K562 (cell line): ENCODE data around the gene EFCAB12. TPM values are rescaled to one million over a fixed set of nuclear protein-coding genes. Genes with fewer than 3 reads are reported as not detected.

Source experiments
- ATAC-seq: fragments of 200-7000 bp; cut with Tn5 transposase; 3 replicates; pipeline ENCODE4 v1.9.1; 2020; ENCODE audit warnings: moderate library complexity
- BruUV-seq: library from RNA; stranded (reverse); fragments of 400-500 nt; replicated peaks from 2 replicates; lab custom pipeline; 2021; lab: Mats Ljungman, UMichigan
- CTCF ChIA-PET: fragments of 300-600 bp; formaldehyde crosslinking; extraction: SDS; loops from one replicate; lab custom pipeline; 2021; ENCODE audit warnings: low intra/inter-chr PET ratio; lab: Yijun Ruan, JAX
- POLR2A ChIA-PET: fragments of 300-600, 350-650 bp; sonication (Branson Sonifier 250); formaldehyde crosslinking; extraction: SDS; loops from one replicate; lab custom pipeline; 2021; ENCODE audit warnings: antibody characterized with exemption, inconsistent platforms; lab: Yijun Ruan, JAX
- DNase-seq, 4 experiments: peaks; one replicate each; pipeline versions ENCODE4 v3.0.0 to v3.0.0-alpha.2; 2011 to 2018; ENCODE audit warnings: low spot score in 3 of 4, mixed read lengths in 3 of 4; ENCODE audit errors: extremely low read depth in 1 of 4
- FAIRE-seq: peaks from 2 replicates; lab custom pipeline; 2011; peaks lifted over from hg19 to GRCh38; lab: Jason Lieb, UNC
- H2AFZ ChIP-seq: 2 replicates; pipeline ENCODE4 v1.6.0; 2011; ENCODE audit warnings: low read depth, low read length, control low read depth, inconsistent platforms
- H3K27ac ChIP-seq: fragments of 200-600 bp; 3 replicates; pipeline ENCODE4 v1.8.0; 2011; ENCODE audit warnings: low read depth, mild to moderate bottlenecking, control low read depth, inconsistent platforms, low read length, moderate library complexity, mixed read lengths; ENCODE audit errors: extremely low read depth
- H3K27me3 ChIP-seq, 2 experiments: fragments of 300-600 bp in 1 of 2; 2 replicates in 1 of 2; 3 replicates in 1 of 2; pipeline versions ENCODE4 v1.6.0 to v1.8.0; 2011; ENCODE audit warnings: inconsistent platforms in 2 of 2, low read length in 2 of 2, mild to moderate bottlenecking in 1 of 2, mixed read lengths in 1 of 2, moderate library complexity in 1 of 2; ENCODE audit not compliant: control insufficient read depth in 2 of 2, insufficient read depth in 2 of 2
- H3K36me3 ChIP-seq: fragments of 300-600 bp; 3 replicates; pipeline ENCODE4 v1.8.0; 2011; ENCODE audit warnings: mild to moderate bottlenecking, low read length, inconsistent platforms; ENCODE audit not compliant: control insufficient read depth, insufficient read depth
- H3K4me1 ChIP-seq, 2 experiments: fragments of 200-600 bp in 1 of 2; replicated peaks in 1 of 2; 2 replicates in 1 of 2; 3 replicates in 1 of 2; pipeline versions ENCODE4 v1.5.1 to v1.8.0; 2011; ENCODE audit warnings: inconsistent platforms in 2 of 2, low read length in 2 of 2, mild to moderate bottlenecking in 1 of 2, mixed read lengths in 1 of 2, moderate library complexity in 1 of 2; ENCODE audit not compliant: control insufficient read depth in 2 of 2, insufficient read depth in 2 of 2
- H3K4me2 ChIP-seq: 2 replicates; pipeline ENCODE4 v1.6.1; 2011; ENCODE audit warnings: low read length, control low read depth, inconsistent platforms, mixed read lengths; ENCODE audit not compliant: insufficient read depth
- H3K4me3 ChIP-seq: fragments of 200-600 bp; sonication (generic), shearing (Covaris generic); 2 replicates; pipeline ENCODE4 v1.5.1; 2016; ENCODE audit warnings: control low read depth, inconsistent platforms
- H3K79me2 ChIP-seq: fragments of 200-600 bp; 3 replicates; pipeline ENCODE4 v1.8.0; 2011; ENCODE audit warnings: low read length, inconsistent platforms; ENCODE audit not compliant: control insufficient read depth, insufficient read depth
- H3K9ac ChIP-seq, 2 experiments: 2 replicates each; pipeline versions ENCODE4 v1.6.0 to v1.6.1; 2011; ENCODE audit warnings: low read depth in 2 of 2, low read length in 2 of 2, control low read depth in 1 of 2, inconsistent platforms in 1 of 2, mild to moderate bottlenecking in 1 of 2, mixed read lengths in 1 of 2; ENCODE audit not compliant: insufficient read depth in 1 of 2
- H3K9me1 ChIP-seq: one replicate; pipeline ENCODE4 v1.6.0; 2011; ENCODE audit warnings: inconsistent platforms, mild to moderate bottlenecking, low read length, moderate library complexity; ENCODE audit not compliant: control insufficient read depth, insufficient read depth
- H3K9me3 ChIP-seq: replicated peaks from 2 replicates; pipeline ENCODE4 v1.5.1; 2011; ENCODE audit warnings: low read depth, low read length, inconsistent platforms; ENCODE audit not compliant: control insufficient read depth, insufficient read depth
- H4K20me1 ChIP-seq: replicated peaks from 2 replicates; pipeline ENCODE4 v1.6.1; 2011; ENCODE audit warnings: low read length, inconsistent platforms, mixed read lengths; ENCODE audit not compliant: control insufficient read depth, insufficient read depth
- ADNP ChIP-seq: fragments of 200-800 bp; sonication (Bioruptor generic); IDR thresholded peaks from 2 replicates; pipeline ENCODE4 v1.6.1; 2016; ENCODE audit warnings: missing genetic modification characterization, missing compliant biosample characterization
- L3MBTL2 ChIP-seq: fragments of 450-650 bp; IDR thresholded peaks from 2 replicates; pipeline ENCODE4 v1.6.1; 2016; ENCODE audit warnings: mild to moderate bottlenecking, moderate library complexity
- MYNN ChIP-seq, 2 experiments: sonication (generic); formaldehyde crosslinking in 1 of 2; IDR thresholded peaks; 2 replicates each; pipeline versions ENCODE4 v1.5.0 to v1.6.1; 2016 to 2020; ENCODE audit warnings: antibody characterized with exemption in 1 of 2, missing genetic modification reagents in 1 of 2
- NCOR1 ChIP-seq: fragments of 450-650 bp; IDR thresholded peaks from 2 replicates; pipeline ENCODE4 v1.6.1; 2016; ENCODE audit warnings: mild to moderate bottlenecking, moderate library complexity
- RAD51 ChIP-seq: fragments of 450-650 bp; IDR thresholded peaks from 2 replicates; pipeline ENCODE4 v1.7.1; 2016; ENCODE audit warnings: low read depth, mild to moderate bottlenecking, borderline replicate concordance
- RBM39 ChIP-seq: fragments of 200-400 bp; formaldehyde crosslinking; optimal IDR thresholded peaks from 2 replicates; pipeline ENCODE3; 2018; ENCODE audit warnings: low read depth, low read length
- ZFP1 ChIP-seq: fragments of 450-650 bp; formaldehyde crosslinking; IDR thresholded peaks from 2 replicates; pipeline ENCODE4 v1.4.0; 2020; ENCODE audit warnings: mild to moderate bottlenecking, mixed read lengths
- ZFX ChIP-seq: sonication (generic); formaldehyde crosslinking; IDR thresholded peaks from 2 replicates; pipeline ENCODE4 v1.8.0; 2022; ENCODE audit warnings: mild to moderate bottlenecking, missing genetic modification reagents, moderate library complexity
- ZNF24 ChIP-seq: fragments of 450-650 bp; IDR thresholded peaks from 2 replicates; pipeline ENCODE4 v1.6.1; 2016
- WGBS: fragments of 100-300 bp; shearing (Covaris generic); methylation state at CpG from one replicate; pipeline ENCODE4 v1.1.6; 2016; ENCODE audit warnings: low coverage, mixed read lengths; ENCODE audit not compliant: insufficient coverage; ENCODE audit errors: missing lambda C conversion rate; 5-methylcytosine and 5-hydroxymethylcytosine counted together
- in situ Hi-C: fragments of 300-500 bp; cut with MboI; formaldehyde crosslinking; loops from 4 replicates; pipeline ENCODE4 v1.15.0; 2018; ENCODE audit warnings: inconsistent platforms, mixed read lengths
- intact Hi-C: fragments of 100-400 bp; cut with micrococcal nuclease; formaldehyde crosslinking; loops from 2 replicates; pipeline ENCODE4 v1.14.2; 2022
- polyA plus RNA-seq, 8 experiments: library from polyadenylated mRNA; depleted of rRNA in 4 of 8; stranded (reverse) in 5 of 8; unstranded in 3 of 8; fragments of >200 nt; fragmentation: Nextera tagmentation in 2 of 8; fragmentation: Illumina TruSeq in 1 of 8; extraction: Ambion mirVana in 2 of 8; extraction: Trizol in 1 of 8; gene quantifications; 2 replicates each; pipeline versions ENCODE4 v1.2.1 to v1.2.3, GENCODE V29; 2011 to 2014; ENCODE audit warnings: inconsistent platforms in 1 of 8, missing spikeins in 1 of 8
- total RNA-seq, 7 experiments: library from RNA; depleted of rRNA in 6 of 7; stranded (reverse); fragments of >200 nt in 6 of 7; fragmentation: Illumina TruSeq in 2 of 7; extraction: Trizol in 2 of 7; gene quantifications; 2 replicates each; pipeline versions ENCODE4 v1.2.1 to v1.2.3, GENCODE V29; 2011 to 2021; ENCODE audit warnings: low replicate concordance in 1 of 7
- TF ChIP-seq, protein P1 (sequence below): fragments of 450-650 bp; IDR thresholded peaks from 2 replicates; pipeline ENCODE4 v1.6.1; 2016; ENCODE audit warnings: mild to moderate bottlenecking, moderate library complexity

The EFCAB12 gene
- total and polyA plus RNA-seq, 9 of the 15 experiments (the other 6 are each of a cell fraction or from before 2014, with no cell fraction given), result 0.08 to 0.95 (median 0.56) TPM; not detected in 1

DNA sequence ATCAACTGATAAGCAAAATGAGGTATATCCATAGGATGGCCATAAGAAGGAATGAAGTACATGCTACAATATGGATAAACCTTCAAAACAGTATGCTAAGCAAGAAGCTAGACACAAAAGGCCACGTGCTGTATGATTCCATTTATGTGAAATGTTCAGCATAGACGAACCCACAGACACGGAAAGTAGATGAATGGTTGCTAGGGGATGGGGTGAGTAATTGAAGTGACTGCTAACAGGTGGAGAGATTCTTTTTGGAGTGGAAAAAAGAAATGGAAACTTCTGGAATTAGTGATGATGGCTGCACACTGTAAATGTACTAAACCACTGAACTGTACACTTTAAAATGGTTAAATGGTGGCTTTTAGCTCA is 630 bp upstream of the EFCAB12 start:
- FAIRE-seq, result peak; percentile 55
- Histone ChIP-seq H3K4me3 (no peak overlapping the region), H3K4me1 (peaks cover 22 to 30% of the 10 kb centered on the region in 2 experiments; a peak in 4 of 5 replicates), H3K9ac (peak overlapping the region in 1 of 2 experiments; percentile 51; a peak in 2 of 4 replicates), H3K79me2 (peaks cover 4% of the 10 kb centered on the region; the same call in 1 of the 3 replicates), H3K27ac (peak overlapping the region; percentile 64), H3K9me1 (no peaks in the 10 kb centered on the region), H4K20me1 (no peaks in the 10 kb centered on the region), H3K4me2 (peak overlapping the region; percentile 92), H2AFZ (peak overlapping the region; percentile 84), H3K27me3 (no peaks in the 10 kb centered on the region), H3K9me3 (no peaks in the 10 kb centered on the region), H3K36me3 (peaks cover 48% of the 10 kb centered on the region)
- in situ Hi-C loops (no loop called here), intact Hi-C loops (no loop called here)
- 17% methylated on average over 3 of the region's 3 CpGs for WGBS
- ATAC-seq, result no peak
- no peak for DNase-seq
- no TSS peak for BruUV-seq
- no peak for TF ChIP-seq MYNN (IDR thresholded peaks at IDR 0.05)
- no peak for TF ChIP-seq MYNN (CRISPR knock-in tag; IDR thresholded peaks at IDR 0.05)
- 0 out of 2 replicates have a peak, but pooled peaks have one; percentile 17 for TF ChIP-seq ZFX (CRISPR knock-in tag)
- no peak for TF ChIP-seq RBM39
- no peak for TF ChIP-seq RAD51
- TF ChIP-seq, protein P1, sequence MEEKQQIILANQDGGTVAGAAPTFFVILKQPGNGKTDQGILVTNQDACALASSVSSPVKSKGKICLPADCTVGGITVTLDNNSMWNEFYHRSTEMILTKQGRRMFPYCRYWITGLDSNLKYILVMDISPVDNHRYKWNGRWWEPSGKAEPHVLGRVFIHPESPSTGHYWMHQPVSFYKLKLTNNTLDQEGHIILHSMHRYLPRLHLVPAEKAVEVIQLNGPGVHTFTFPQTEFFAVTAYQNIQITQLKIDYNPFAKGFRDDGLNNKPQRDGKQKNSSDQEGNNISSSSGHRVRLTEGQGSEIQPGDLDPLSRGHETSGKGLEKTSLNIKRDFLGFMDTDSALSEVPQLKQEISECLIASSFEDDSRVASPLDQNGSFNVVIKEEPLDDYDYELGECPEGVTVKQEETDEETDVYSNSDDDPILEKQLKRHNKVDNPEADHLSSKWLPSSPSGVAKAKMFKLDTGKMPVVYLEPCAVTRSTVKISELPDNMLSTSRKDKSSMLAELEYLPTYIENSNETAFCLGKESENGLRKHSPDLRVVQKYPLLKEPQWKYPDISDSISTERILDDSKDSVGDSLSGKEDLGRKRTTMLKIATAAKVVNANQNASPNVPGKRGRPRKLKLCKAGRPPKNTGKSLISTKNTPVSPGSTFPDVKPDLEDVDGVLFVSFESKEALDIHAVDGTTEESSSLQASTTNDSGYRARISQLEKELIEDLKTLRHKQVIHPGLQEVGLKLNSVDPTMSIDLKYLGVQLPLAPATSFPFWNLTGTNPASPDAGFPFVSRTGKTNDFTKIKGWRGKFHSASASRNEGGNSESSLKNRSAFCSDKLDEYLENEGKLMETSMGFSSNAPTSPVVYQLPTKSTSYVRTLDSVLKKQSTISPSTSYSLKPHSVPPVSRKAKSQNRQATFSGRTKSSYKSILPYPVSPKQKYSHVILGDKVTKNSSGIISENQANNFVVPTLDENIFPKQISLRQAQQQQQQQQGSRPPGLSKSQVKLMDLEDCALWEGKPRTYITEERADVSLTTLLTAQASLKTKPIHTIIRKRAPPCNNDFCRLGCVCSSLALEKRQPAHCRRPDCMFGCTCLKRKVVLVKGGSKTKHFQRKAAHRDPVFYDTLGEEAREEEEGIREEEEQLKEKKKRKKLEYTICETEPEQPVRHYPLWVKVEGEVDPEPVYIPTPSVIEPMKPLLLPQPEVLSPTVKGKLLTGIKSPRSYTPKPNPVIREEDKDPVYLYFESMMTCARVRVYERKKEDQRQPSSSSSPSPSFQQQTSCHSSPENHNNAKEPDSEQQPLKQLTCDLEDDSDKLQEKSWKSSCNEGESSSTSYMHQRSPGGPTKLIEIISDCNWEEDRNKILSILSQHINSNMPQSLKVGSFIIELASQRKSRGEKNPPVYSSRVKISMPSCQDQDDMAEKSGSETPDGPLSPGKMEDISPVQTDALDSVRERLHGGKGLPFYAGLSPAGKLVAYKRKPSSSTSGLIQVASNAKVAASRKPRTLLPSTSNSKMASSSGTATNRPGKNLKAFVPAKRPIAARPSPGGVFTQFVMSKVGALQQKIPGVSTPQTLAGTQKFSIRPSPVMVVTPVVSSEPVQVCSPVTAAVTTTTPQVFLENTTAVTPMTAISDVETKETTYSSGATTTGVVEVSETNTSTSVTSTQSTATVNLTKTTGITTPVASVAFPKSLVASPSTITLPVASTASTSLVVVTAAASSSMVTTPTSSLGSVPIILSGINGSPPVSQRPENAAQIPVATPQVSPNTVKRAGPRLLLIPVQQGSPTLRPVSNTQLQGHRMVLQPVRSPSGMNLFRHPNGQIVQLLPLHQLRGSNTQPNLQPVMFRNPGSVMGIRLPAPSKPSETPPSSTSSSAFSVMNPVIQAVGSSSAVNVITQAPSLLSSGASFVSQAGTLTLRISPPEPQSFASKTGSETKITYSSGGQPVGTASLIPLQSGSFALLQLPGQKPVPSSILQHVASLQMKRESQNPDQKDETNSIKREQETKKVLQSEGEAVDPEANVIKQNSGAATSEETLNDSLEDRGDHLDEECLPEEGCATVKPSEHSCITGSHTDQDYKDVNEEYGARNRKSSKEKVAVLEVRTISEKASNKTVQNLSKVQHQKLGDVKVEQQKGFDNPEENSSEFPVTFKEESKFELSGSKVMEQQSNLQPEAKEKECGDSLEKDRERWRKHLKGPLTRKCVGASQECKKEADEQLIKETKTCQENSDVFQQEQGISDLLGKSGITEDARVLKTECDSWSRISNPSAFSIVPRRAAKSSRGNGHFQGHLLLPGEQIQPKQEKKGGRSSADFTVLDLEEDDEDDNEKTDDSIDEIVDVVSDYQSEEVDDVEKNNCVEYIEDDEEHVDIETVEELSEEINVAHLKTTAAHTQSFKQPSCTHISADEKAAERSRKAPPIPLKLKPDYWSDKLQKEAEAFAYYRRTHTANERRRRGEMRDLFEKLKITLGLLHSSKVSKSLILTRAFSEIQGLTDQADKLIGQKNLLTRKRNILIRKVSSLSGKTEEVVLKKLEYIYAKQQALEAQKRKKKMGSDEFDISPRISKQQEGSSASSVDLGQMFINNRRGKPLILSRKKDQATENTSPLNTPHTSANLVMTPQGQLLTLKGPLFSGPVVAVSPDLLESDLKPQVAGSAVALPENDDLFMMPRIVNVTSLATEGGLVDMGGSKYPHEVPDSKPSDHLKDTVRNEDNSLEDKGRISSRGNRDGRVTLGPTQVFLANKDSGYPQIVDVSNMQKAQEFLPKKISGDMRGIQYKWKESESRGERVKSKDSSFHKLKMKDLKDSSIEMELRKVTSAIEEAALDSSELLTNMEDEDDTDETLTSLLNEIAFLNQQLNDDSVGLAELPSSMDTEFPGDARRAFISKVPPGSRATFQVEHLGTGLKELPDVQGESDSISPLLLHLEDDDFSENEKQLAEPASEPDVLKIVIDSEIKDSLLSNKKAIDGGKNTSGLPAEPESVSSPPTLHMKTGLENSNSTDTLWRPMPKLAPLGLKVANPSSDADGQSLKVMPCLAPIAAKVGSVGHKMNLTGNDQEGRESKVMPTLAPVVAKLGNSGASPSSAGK, result 0 out of 2 replicates have a peak, but pooled peaks have one; percentile 17
- TF ChIP-seq L3MBTL2, result 0 out of 2 replicates have a peak, but pooled peaks have one; percentile 16
- TF ChIP-seq ZFP1 (CRISPR knock-in tag), result no peak
- TF ChIP-seq NCOR1, result no peak
- TF ChIP-seq ZNF24, result 0 out of 2 replicates have a peak, but pooled peaks have one; percentile 25
- no peak for TF ChIP-seq ADNP (tag)
- ChIA-PET POLR2A (interaction anchor here (0.6 to 6.2 kb wide), 11 partner anchors 10 to 178 kb away, joined by 3 to 67 read pairs (median 5); partner anchors contain the start of genes IFT122 and MBD4), CTCF (no interaction called here)
